ENCODE results near the gene SSX1.
"Not testable (repeated sequence)": the region's sequence is repeated elsewhere in the genome, so short reads cannot be mapped to it uniquely, and the experiment has no call there.

SSX1 gene

GRCh38 chrX:48255062-48255796 lies at the start of gene SSX1:
TSS of gene SSX1 (plus strand) at chrX:48255392. CDS start at chrX:48257242, 1,850 bp downstream.
- DNase-seq (ENCODE audit: extremely low read depth in 1 of 2, low read depth in 1 of 2) = not testable (repeated sequence)

- not testable (repeated sequence) for DNase-seq (ENCODE audit: extremely low read depth in 1 of 2, low read depth in 1 of 2)
These were observed 40.9 kb upstream of the SSX1 start for GRCh38 chrX:48214341-48214740.

GRCh38 chrX:48224196-48224595 lies 31.0 kb upstream of the SSX1 start:
- DNase-seq (ENCODE audit: extremely low read depth in 1 of 2, low read depth in 1 of 2) = not testable (repeated sequence)

- not testable (repeated sequence) for DNase-seq (ENCODE audit: extremely low read depth in 1 of 2, low read depth in 1 of 2)
These were observed 2.2 kb upstream of the SSX1 start for GRCh38 chrX:48252945-48253344.

- DNase-seq (ENCODE audit: extremely low read depth in 1 of 2, low read depth in 1 of 2) = not testable (repeated sequence)
These were observed 19.2 kb downstream of the SSX1 start for GRCh38 chrX:48274365-48274764.

- no peak for DNase-seq (ENCODE audit: extremely low read depth in 1 of 2, low read depth in 1 of 2)
These were observed 23.8 kb downstream of the SSX1 start for GRCh38 chrX:48278958-48279357.

- not testable (repeated sequence) for DNase-seq (ENCODE audit: extremely low read depth in 1 of 2, low read depth in 1 of 2)
These were observed 25.5 kb downstream of the SSX1 start for GRCh38 chrX:48280729-48281128.

GRCh38 chrX:48306175-48306574 lies 51.0 kb downstream of the SSX1 start:
- DNase-seq (ENCODE audit: extremely low read depth in 1 of 2, low read depth in 1 of 2) = no peak

GRCh38 chrX:48313996-48314395 lies 58.8 kb downstream of the SSX1 start:
- not testable (repeated sequence) for DNase-seq (ENCODE audit: extremely low read depth in 1 of 2, low read depth in 1 of 2)
